ENCODE results near the gene FRMD4A.

FRMD4A gene

GRCh38 chr10:13736506-13736905 lies 594.2 kb downstream of the FRMD4A start:
- H3K4me3 ChIP-seq (ENCODE audit: low read depth, low read length), result no peak overlapping the region
- no peak for TF ChIP-seq CTCF (IDR thresholded peaks at IDR 0.05; ENCODE audit: low read depth, low read length, missing control alignments)
- peaks cover 63% of the 10 kb centered on the region for H3K36me3 ChIP-seq (replicated peaks)
- DNase-seq, result no peak
- H3K27ac ChIP-seq, result no peak overlapping the region
- in situ Hi-C loops (cut with HindIII; ENCODE audit: low pct_ligation_motif_present, low sequenced_read_pairs), result no loop called here
- no peaks in the 10 kb centered on the region for H3K27me3 ChIP-seq (replicated peaks)

GRCh38 chr10:13734151-13734550 lies 596.6 kb downstream of the FRMD4A start:
- DNase-seq, result no peak
- no peak overlapping the region for H3K4me3 ChIP-seq (ENCODE audit: low read depth, low read length)
- in situ Hi-C loops (cut with HindIII; ENCODE audit: low pct_ligation_motif_present, low sequenced_read_pairs), result no loop called here
- peaks cover 59% of the 10 kb centered on the region for H3K36me3 ChIP-seq (replicated peaks)
- no peak overlapping the region for H3K27ac ChIP-seq
- no peak for TF ChIP-seq CTCF (IDR thresholded peaks at IDR 0.05; ENCODE audit: low read depth, low read length, missing control alignments)
- H3K27me3 ChIP-seq (replicated peaks), result no peaks in the 10 kb centered on the region

GRCh38 chr10:13733071-13733470 lies 597.7 kb downstream of the FRMD4A start:
- Histone ChIP-seq H3K27me3 (replicated peaks) (no peaks in the 10 kb centered on the region), H3K4me3 (ENCODE audit: low read depth, low read length) (no peak overlapping the region), H3K36me3 (replicated peaks) (peaks cover 55% of the 10 kb centered on the region), H3K27ac (no peak overlapping the region)
- TF ChIP-seq CTCF (IDR thresholded peaks at IDR 0.05; ENCODE audit: low read depth, low read length, missing control alignments), result no peak
- in situ Hi-C loops (cut with HindIII; ENCODE audit: low pct_ligation_motif_present, low sequenced_read_pairs), result no loop called here
- DNase-seq, result no peak

- H3K36me3 ChIP-seq (replicated peaks), result peaks cover 55% of the 10 kb centered on the region
- no peak overlapping the region for H3K27ac ChIP-seq
- H3K27me3 ChIP-seq (replicated peaks), result no peaks in the 10 kb centered on the region
- H3K4me3 ChIP-seq (ENCODE audit: low read depth, low read length), result no peak overlapping the region
- in situ Hi-C loops (cut with HindIII; ENCODE audit: low pct_ligation_motif_present, low sequenced_read_pairs), result no loop called here
- DNase-seq, result no peak
- no peak for TF ChIP-seq CTCF (IDR thresholded peaks at IDR 0.05; ENCODE audit: low read depth, low read length, missing control alignments)
Observed at GRCh38 chr10:13732465-13732881, 598.3 kb downstream of the FRMD4A start.

GRCh38 chr10:13731799-13732198 lies 598.9 kb downstream of the FRMD4A start:
- Histone ChIP-seq H3K36me3 (replicated peaks) (peaks cover 54% of the 10 kb centered on the region), H3K27me3 (replicated peaks) (no peaks in the 10 kb centered on the region), H3K27ac (no peak overlapping the region), H3K4me3 (ENCODE audit: low read depth, low read length) (no peak overlapping the region)
- in situ Hi-C loops (cut with HindIII; ENCODE audit: low pct_ligation_motif_present, low sequenced_read_pairs), result no loop called here
- DNase-seq, result no peak
- TF ChIP-seq CTCF (IDR thresholded peaks at IDR 0.05; ENCODE audit: low read depth, low read length, missing control alignments), result no peak

GRCh38 chr10:13730956-13731355 lies 599.8 kb downstream of the FRMD4A start:
- Histone ChIP-seq H3K27ac (no peak overlapping the region), H3K4me3 (ENCODE audit: low read depth, low read length) (no peak overlapping the region), H3K27me3 (replicated peaks) (no peaks in the 10 kb centered on the region), H3K36me3 (replicated peaks) (peaks cover 51% of the 10 kb centered on the region)
- in situ Hi-C loops (cut with HindIII; ENCODE audit: low pct_ligation_motif_present, low sequenced_read_pairs), result no loop called here
- no peak for DNase-seq
- no peak for TF ChIP-seq CTCF (IDR thresholded peaks at IDR 0.05; ENCODE audit: low read depth, low read length, missing control alignments)

Measured in brain microvascular endothelial cell (primary cell).